H1 (cell line): Measurements from ENCODE around the gene TBPL2. TPM values are rescaled to one million over a fixed set of nuclear protein-coding genes. Genes with fewer than 3 reads are reported as not detected.

ENCODE experiments used
- CTCF ChIA-PET: fragments of 300-600 bp; sonication (Branson Sonifier 250); formaldehyde crosslinking; loops from one replicate; lab custom pipeline; 2021; ENCODE audit not compliant: partially characterized antibody; lab: Charles Lee
- POLR2A ChIA-PET: fragments of 300-600 bp; sonication (Branson Sonifier 250); formaldehyde crosslinking; loops from one replicate; lab custom pipeline; 2021; ENCODE audit warnings: inconsistent platforms; ENCODE audit not compliant: partially characterized antibody; lab: Charles Lee
- DNase-seq, 2 experiments: peaks; one replicate each; pipeline versions ENCODE4 v3.0.0 to v3.0.0-alpha.2; 2010 to 2022; ENCODE audit warnings: low spot score in 2 of 2, low read depth in 1 of 2, mixed read lengths in 1 of 2
- FAIRE-seq: peaks from 2 replicates; lab custom pipeline; 2011; peaks lifted over from hg19 to GRCh38; lab: Jason Lieb, UNC
- H2AFZ ChIP-seq: 2 replicates; pipeline ENCODE4 v1.8.1; 2012; ENCODE audit warnings: low read length, inconsistent platforms
- H2AK5ac ChIP-seq: 2 replicates; pipeline ENCODE4 v1.6.1; 2013; ENCODE audit warnings: low read depth, low read length
- H2BK120ac ChIP-seq: replicated peaks from 2 replicates; pipeline ENCODE3; 2013; ENCODE audit warnings: low read depth, low read length, inconsistent platforms
- H2BK12ac ChIP-seq: 2 replicates; pipeline ENCODE4 v1.6.1; 2013; ENCODE audit warnings: low read depth, low read length
- H2BK15ac ChIP-seq: 2 replicates; pipeline ENCODE4 v1.6.1; 2013; ENCODE audit warnings: low read length
- H2BK20ac ChIP-seq: 2 replicates; pipeline ENCODE4 v1.6.1; 2013; ENCODE audit warnings: low read length
- H2BK5ac ChIP-seq: 2 replicates; pipeline ENCODE4 v1.6.1; 2013; ENCODE audit warnings: low read depth, low read length
- H3K14ac ChIP-seq: 2 replicates; pipeline ENCODE4 v1.6.1; 2013; ENCODE audit warnings: inconsistent platforms; ENCODE audit not compliant: insufficient read length
- H3K18ac ChIP-seq: 2 replicates; pipeline ENCODE4 v1.6.1; 2013; ENCODE audit warnings: low read length; ENCODE audit errors: extremely low read depth
- H3K23ac ChIP-seq: 2 replicates; pipeline ENCODE4 v1.6.1; 2013; ENCODE audit warnings: inconsistent platforms; ENCODE audit not compliant: insufficient read length
- H3K23me2 ChIP-seq: 2 replicates; pipeline ENCODE4 v1.6.1; 2013; ENCODE audit warnings: low read depth, low read length
- H3K27ac ChIP-seq: 2 replicates; pipeline ENCODE4 v1.6.1; 2011; ENCODE audit warnings: low read depth, low read length, inconsistent platforms
- H3K27me3 ChIP-seq, 4 experiments: replicated peaks in 1 of 4; 1 replicate in 1 of 4; 2 replicates in 3 of 4; pipeline versions ENCODE4 v1.6.1 to v1.8.1; 2011 to 2013; ENCODE audit warnings: low read length in 3 of 4, mild to moderate bottlenecking in 3 of 4, inconsistent platforms in 2 of 4, mixed read lengths in 2 of 4, moderate library complexity in 1 of 4; ENCODE audit not compliant: control insufficient read depth in 3 of 4, insufficient read depth in 3 of 4; ENCODE audit errors: extremely low read depth in 1 of 4
- H3K36me3 ChIP-seq, 4 experiments: 2 replicates each; pipeline versions ENCODE4 v1.6.1 to v1.8.1; 2011 to 2013; ENCODE audit warnings: mild to moderate bottlenecking in 4 of 4, low read length in 3 of 4, moderate library complexity in 2 of 4, control low read depth in 1 of 4, inconsistent platforms in 1 of 4; ENCODE audit not compliant: insufficient read depth in 4 of 4, control insufficient read depth in 2 of 4
- H3K4ac ChIP-seq: replicated peaks from 2 replicates; pipeline ENCODE3; 2013; ENCODE audit warnings: low read length, low read depth, mixed read lengths, inconsistent platforms; ENCODE audit not compliant: insufficient read length
- H3K4me1 ChIP-seq, 4 experiments: replicated peaks in 1 of 4; 1 replicate in 1 of 4; 2 replicates in 3 of 4; pipeline versions ENCODE4 v1.6.1 to v1.8.1; 2011 to 2013; ENCODE audit warnings: low read length in 3 of 4, inconsistent platforms in 2 of 4, mixed read lengths in 1 of 4; ENCODE audit not compliant: insufficient read depth in 4 of 4, control insufficient read depth in 3 of 4
- H3K4me2 ChIP-seq, 2 experiments: 2 replicates each; pipeline versions ENCODE4 v1.6.1 to v1.8.1; 2011 to 2013; ENCODE audit warnings: low read depth in 2 of 2, low read length in 2 of 2, control low read depth in 1 of 2, inconsistent platforms in 1 of 2, mild to moderate bottlenecking in 1 of 2; ENCODE audit not compliant: insufficient read depth in 1 of 2
- H3K4me3 ChIP-seq, 4 experiments: fragments of 200-600, 300-600 bp in 1 of 4; sonication (generic), shearing (Covaris generic), sonication (Bioruptor Twin) in 1 of 4; 2 replicates each; pipeline versions ENCODE4 v1.5.1 to v1.8.1; 2011 to 2016; ENCODE audit warnings: low read length in 4 of 4, low read depth in 3 of 4, control low read depth in 2 of 4, inconsistent platforms in 2 of 4, mild to moderate bottlenecking in 2 of 4, mixed read lengths in 1 of 4, moderate library complexity in 1 of 4; ENCODE audit not compliant: insufficient read depth in 2 of 4; ENCODE audit errors: extremely low read depth in 1 of 4
- H3K56ac ChIP-seq: replicated peaks from 2 replicates; pipeline ENCODE3; 2013; ENCODE audit warnings: low read depth, mild to moderate bottlenecking, mixed read lengths, low read length, inconsistent platforms; ENCODE audit not compliant: insufficient read length
- H3K79me1 ChIP-seq: 2 replicates; pipeline ENCODE4 v1.6.1; 2013; ENCODE audit warnings: low read depth, low read length, control low read depth
- H3K79me2 ChIP-seq, 2 experiments: 2 replicates each; pipeline versions ENCODE4 v1.6.1 to v1.8.1; 2012 to 2013; ENCODE audit warnings: low read length in 2 of 2, mild to moderate bottlenecking in 2 of 2, inconsistent platforms in 1 of 2; ENCODE audit not compliant: insufficient read depth in 2 of 2, control insufficient read depth in 1 of 2
- H3K9ac ChIP-seq, 4 experiments: replicated peaks in 1 of 4; 1 replicate in 1 of 4; 2 replicates in 3 of 4; pipeline versions ENCODE4 v1.6.1 to v1.8.1; 2011 to 2013; ENCODE audit warnings: low read depth in 3 of 4, low read length in 3 of 4, control low read depth in 2 of 4, mild to moderate bottlenecking in 2 of 4, moderate library complexity in 2 of 4, inconsistent platforms in 1 of 4; ENCODE audit errors: extremely low read depth in 1 of 4
- H3K9me3 ChIP-seq, 2 experiments: 2 replicates each; pipeline versions ENCODE4 v1.6.1 to v1.8.1; 2012 to 2013; ENCODE audit warnings: mild to moderate bottlenecking in 2 of 2, moderate library complexity in 2 of 2, control low read depth in 1 of 2, inconsistent platforms in 1 of 2, low read depth in 1 of 2, low read length in 1 of 2, mixed read lengths in 1 of 2; ENCODE audit not compliant: insufficient read depth in 2 of 2
- H4K20me1 ChIP-seq, 2 experiments: replicated peaks in 1 of 2; 2 replicates each; pipeline versions ENCODE3 to v1.8.1; 2011 to 2013; ENCODE audit warnings: inconsistent platforms in 2 of 2, low read length in 2 of 2, mild to moderate bottlenecking in 1 of 2; ENCODE audit not compliant: insufficient read depth in 2 of 2, control insufficient read depth in 1 of 2
- H4K5ac ChIP-seq: 2 replicates; pipeline ENCODE4 v1.6.1; 2013; ENCODE audit warnings: low read length, low read depth, mixed read lengths, inconsistent platforms; ENCODE audit not compliant: insufficient read length
- H4K8ac ChIP-seq: 2 replicates; pipeline ENCODE4 v1.8.0; 2013; ENCODE audit warnings: mild to moderate bottlenecking, moderate library complexity, low read length, inconsistent platforms; ENCODE audit not compliant: insufficient read depth; ENCODE audit errors: extremely low read depth
- H4K91ac ChIP-seq: replicated peaks from 2 replicates; pipeline ENCODE3; 2013; ENCODE audit warnings: low read length, mixed read lengths, inconsistent platforms; ENCODE audit not compliant: insufficient read length
- CTBP2 ChIP-seq: IDR thresholded peaks from 2 replicates; pipeline ENCODE4 v1.7.0; 2011; ENCODE audit warnings: borderline replicate concordance, mild to moderate bottlenecking, moderate library complexity, mixed read lengths, low read length; ENCODE audit not compliant: insufficient read depth, insufficient read length
- CTCF ChIP-seq, 3 experiments: IDR thresholded peaks; 1 replicate in 2 of 3; 2 replicates in 1 of 3; pipeline versions ENCODE4 v1.5.1 to v1.6.1; 2011; ENCODE audit warnings: low read length in 3 of 3, mild to moderate bottlenecking in 3 of 3, inconsistent platforms in 2 of 3, low read depth in 1 of 3, moderate library complexity in 1 of 3; ENCODE audit not compliant: insufficient read depth in 1 of 3; ENCODE audit errors: control extremely low read depth in 1 of 3
- FOSL1 ChIP-seq: IDR thresholded peaks from 2 replicates; pipeline ENCODE4 v1.6.1; 2011; ENCODE audit warnings: mild to moderate bottlenecking, low read depth, low read length, moderate library complexity; ENCODE audit not compliant: insufficient read depth
- GABPA ChIP-seq: IDR thresholded peaks from 2 replicates; pipeline ENCODE4 v1.6.1; 2011; ENCODE audit warnings: mild to moderate bottlenecking, low read length, moderate library complexity, borderline replicate concordance; ENCODE audit not compliant: insufficient read depth
- GTF2F1 ChIP-seq: IDR thresholded peaks from 2 replicates; pipeline ENCODE4 v1.6.1; 2012; ENCODE audit warnings: low read depth, low read length, improper control_type of control experiment, borderline replicate concordance
- KDM4A ChIP-seq: IDR thresholded peaks from one replicate; pipeline ENCODE4 v1.7.1; 2012; ENCODE audit warnings: low read depth, mild to moderate bottlenecking, moderate library complexity, low read length, inconsistent platforms; ENCODE audit not compliant: severe bottlenecking
- RBBP5 ChIP-seq: IDR thresholded peaks from 2 replicates; pipeline ENCODE4 v1.7.1; 2012; ENCODE audit warnings: low read depth, mild to moderate bottlenecking, inconsistent platforms, low read length, moderate library complexity, borderline replicate concordance
- RXRA ChIP-seq: IDR thresholded peaks from 2 replicates; pipeline ENCODE4 v1.6.1; 2011; ENCODE audit warnings: low read depth, mild to moderate bottlenecking, low read length, moderate library complexity; ENCODE audit not compliant: insufficient read depth
- SAP30 ChIP-seq: fragments of 300-600 bp; sonication (generic); IDR thresholded peaks from 2 replicates; pipeline ENCODE4 v1.7.1; 2012; ENCODE audit warnings: low read length, moderate library complexity, mild to moderate bottlenecking, inconsistent platforms; ENCODE audit not compliant: insufficient read depth, insufficient replicate concordance
- SIN3A ChIP-seq, 2 experiments: IDR thresholded peaks in 1 of 2; conservative IDR thresholded peaks in 1 of 2; 2 replicates each; pipeline ENCODE4 v1.6.1; 2011 to 2012; ENCODE audit warnings: low read length in 2 of 2, improper control_type of control experiment in 1 of 2, low read depth in 1 of 2, mild to moderate bottlenecking in 1 of 2
- WGBS, 2 experiments: shearing (Covaris generic) in 1 of 2; methylation state at CpG; one replicate each; pipeline versions ENCODE4 v1.1.6 to v1.1.7; 2013 to 2015; ENCODE audit warnings: low lambda C conversion rate in 2 of 2, mixed read lengths in 2 of 2, inconsistent platforms in 1 of 2, low coverage in 1 of 2, missing lambda C conversion rate in 1 of 2; ENCODE audit not compliant: insufficient replicate concordance in 2 of 2, insufficient coverage in 1 of 2, insufficient read length in 1 of 2; ENCODE audit errors: extremely low coverage in 1 of 2, missing lambda C conversion rate in 1 of 2; 5-methylcytosine and 5-hydroxymethylcytosine counted together
- polyA plus RNA-seq, 7 experiments: library from polyadenylated mRNA; depleted of rRNA in 3 of 7; stranded (reverse) in 5 of 7; unstranded in 2 of 7; fragments of >200 nt in 5 of 7; fragments of 200-250 nt in 2 of 7; gene quantifications; 1 replicate in 5 of 7; 2 replicates in 1 of 7; 4 replicates in 1 of 7; pipeline versions ENCODE4 v1.2.1 to v1.2.3, GENCODE V29; 2011 to 2013; ENCODE audit warnings: missing spikeins in 2 of 7, mixed read lengths in 2 of 7
- total RNA-seq: library from RNA; stranded (reverse); fragmentation: NEBNext Ultra II Directional; extraction: Animal tissue kit (Norgen Biotek cat#: 25700); gene quantifications from 2 replicates; pipeline ENCODE4 v1.2.1, GENCODE V29; 2021

Gene TBPL2
- total and polyA plus RNA-seq, 2 of the 8 experiments (the other 6 are each of a cell fraction or from before 2014, with no cell fraction given) = 0.03 TPM; not detected in 1

- Histone ChIP-seq H3K79me1 (no peaks in the 10 kb centered on the region), H3K27ac (no peak overlapping the region), H3K4me3 (no peak overlapping the region), H3K4ac (no peak overlapping the region), H2BK20ac (no peak overlapping the region), H3K9me3 (no peaks in the 10 kb centered on the region), H2BK120ac (no peak overlapping the region), H2AFZ (no peak overlapping the region), H3K14ac (no peak overlapping the region), H4K5ac (no peak overlapping the region), H3K23ac (no peak overlapping the region), H4K20me1 (no peaks in the 10 kb centered on the region), H2BK5ac (no peak overlapping the region), H3K27me3 (no peaks in the 10 kb centered on the region), H3K4me1 (no peaks in the 10 kb centered on the region), H2BK12ac (no peak overlapping the region), H4K91ac (no peak overlapping the region), H3K4me2 (no peak overlapping the region), H2BK15ac (no peak overlapping the region), H3K18ac (no peak overlapping the region), H2AK5ac (no peak overlapping the region), H3K9ac (no peak overlapping the region), H3K79me2 (no peaks in the 10 kb centered on the region), H3K36me3 (peaks cover 2 to 21% (median 12%) of the 10 kb centered on the region in 4 experiments; a peak in 7 of 8 replicates), H3K56ac (no peak overlapping the region), H3K23me2 (no peaks in the 10 kb centered on the region), H4K8ac (no peak overlapping the region)
- DNase-seq = no peak
- WGBS, 2 experiments = 86% methylated on average over 1 of the region's 1 CpG; no CpG with 5 or more reads in 1 of the 2 experiments
- FAIRE-seq = no peak
- ChIA-PET CTCF (interaction anchor here (0.7 to 2.5 kb wide), 5 partner anchors 9 to 159 kb away, joined by 3 to 8 read pairs (median 3); no protein-coding TSS in a partner anchor), POLR2A (no interaction called here)
- TF ChIP-seq SAP30 (no peak), RXRA (no peak), CTBP2 (no peak), GABPA (no peak), FOSL1 (no peak), SIN3A (conservative IDR thresholded peaks at IDR 0.05 in 1 of 2, IDR thresholded peaks at IDR 0.05 in 1 of 2; ENCODE audit: low read depth in 1 of 2, low read length in 2 of 2) (no peak), CTCF (IDR thresholded peaks at IDR 0.05; ENCODE audit: control extremely low read depth in 1 of 3, insufficient read depth in 1 of 3, low read depth in 1 of 3, low read length in 3 of 3) (no peak), GTF2F1 (no peak), RBBP5 (no peak), KDM4A (no peak)
Measured at GRCh38 chr14:55372423-55372822, 68.0 kb downstream of the TBPL2 start.
